SU-DHL-6 (cell line): Measurements from ENCODE around the gene BEND5.

Experiments
- H2AFZ ChIP-seq: fragments of 200-600 bp; sonication (generic); 2 replicates; pipeline ENCODE4 v1.6.1; 2014; ENCODE audit warnings: low read depth, mild to moderate bottlenecking, moderate library complexity, mixed read lengths, antibody characterized with exemption, low read length; ENCODE audit not compliant: severe bottlenecking
- H3F3A ChIP-seq: fragments of 200-600 bp; shearing (Covaris generic); 2 replicates; pipeline ENCODE4 v1.6.0; 2016; ENCODE audit warnings: antibody characterized with exemption, mild to moderate bottlenecking; ENCODE audit not compliant: insufficient read depth
- H3K27ac ChIP-seq: fragments of 200-600 bp; sonication (generic); 2 replicates; pipeline ENCODE4 v1.5.1; 2016; ENCODE audit warnings: low read depth, mild to moderate bottlenecking, low read length, moderate library complexity, mixed read lengths
- H3K27me3 ChIP-seq: fragments of 200-600 bp; sonication (generic), shearing (Covaris generic); 2 replicates; pipeline ENCODE4 v1.6.0; 2014; ENCODE audit warnings: mild to moderate bottlenecking, low read length
- H3K36me3 ChIP-seq: fragments of 200-600 bp; sonication (generic); 2 replicates; pipeline ENCODE4 v1.6.1; 2014; ENCODE audit warnings: mild to moderate bottlenecking, low read length, mixed read lengths
- H3K4me2 ChIP-seq: fragments of 300-600, 200-600 bp; shearing (Covaris generic), sonication (generic); 2 replicates; pipeline ENCODE4 v1.6.0; 2014; ENCODE audit warnings: low read length, low read depth, mild to moderate bottlenecking; ENCODE audit not compliant: poor library complexity, severe bottlenecking
- H3K4me3 ChIP-seq: fragments of 200-600 bp; sonication (generic); 2 replicates; pipeline ENCODE4 v1.5.1; 2014; ENCODE audit warnings: antibody characterized with exemption, low read length, mild to moderate bottlenecking, mixed read lengths; ENCODE audit not compliant: insufficient read depth, poor library complexity, severe bottlenecking
- H3K79me2 ChIP-seq: fragments of 200-600 bp; sonication (generic); 2 replicates; pipeline ENCODE4 v1.6.1; 2014; ENCODE audit warnings: mild to moderate bottlenecking, low read length, moderate library complexity; ENCODE audit not compliant: insufficient read depth
- H3K9ac ChIP-seq: fragments of 200-600 bp; sonication (generic); 2 replicates; pipeline ENCODE4 v1.7.0; 2014; ENCODE audit warnings: mild to moderate bottlenecking, low read length
- H3K9me2 ChIP-seq: fragments of 200-600 bp; sonication (generic); replicated peaks from 2 replicates; pipeline ENCODE4 v1.6.1; 2014; ENCODE audit warnings: low read length; ENCODE audit not compliant: insufficient read depth
- H3K9me3 ChIP-seq: fragments of 200-600 bp; sonication (generic); 2 replicates; pipeline ENCODE4 v1.6.1; 2014; ENCODE audit warnings: low read length, mixed read lengths; ENCODE audit not compliant: insufficient read depth
- H4K20me1 ChIP-seq: fragments of 200-600 bp; sonication (generic); 2 replicates; pipeline ENCODE4 v1.6.1; 2014; ENCODE audit warnings: low read depth, mild to moderate bottlenecking, antibody characterized with exemption, low read length, moderate library complexity, mixed read lengths
- CTCF ChIP-seq: fragments of 200-600 bp; sonication (generic); IDR thresholded peaks from one replicate; pipeline ENCODE4 v1.5.1; 2017; ENCODE audit warnings: antibody characterized with exemption, mild to moderate bottlenecking, low read length, moderate library complexity; ENCODE audit not compliant: insufficient read depth, poor library complexity, severe bottlenecking
- EZH2phosphoT487 ChIP-seq: fragments of 200-600 bp; sonication (generic), shearing (Covaris generic); conservative IDR thresholded peaks from 2 replicates; pipeline ENCODE4 v1.6.1; 2018; ENCODE audit warnings: mild to moderate bottlenecking, antibody characterized with exemption, low read length, moderate library complexity, mixed read lengths

The BEND5 gene

GRCh38 chr1:48679859-48680258 lies 96.8 kb downstream of the BEND5 start:
- no peak overlapping the region for H3K27ac ChIP-seq
- H3K9ac ChIP-seq: no peak overlapping the region
- no peaks in the 10 kb centered on the region for H4K20me1 ChIP-seq
- TF ChIP-seq CTCF (no peak), EZH2phosphoT487 (no peak)
- H3K4me2 ChIP-seq: no peak overlapping the region
- no peaks in the 10 kb centered on the region for H3F3A ChIP-seq
- H2AFZ ChIP-seq: no peak overlapping the region
- H3K27me3 ChIP-seq: no peaks in the 10 kb centered on the region
- no peaks in the 10 kb centered on the region for H3K36me3 ChIP-seq
- no peaks in the 10 kb centered on the region for H3K9me3 ChIP-seq
- H3K79me2 ChIP-seq: no peaks in the 10 kb centered on the region
- H3K4me3 ChIP-seq: no peak overlapping the region
- H3K9me2 ChIP-seq: no peaks in the 10 kb centered on the region

- H2AFZ ChIP-seq: no peak overlapping the region
- TF ChIP-seq CTCF (no peak), EZH2phosphoT487 (no peak)
- H4K20me1 ChIP-seq: no peaks in the 10 kb centered on the region
- no peak overlapping the region for H3K4me3 ChIP-seq
- H3K4me2 ChIP-seq: no peak overlapping the region
- no peaks in the 10 kb centered on the region for H3K36me3 ChIP-seq
- H3K27ac ChIP-seq: no peak overlapping the region
- no peak overlapping the region for H3K9ac ChIP-seq
- H3K27me3 ChIP-seq: no peaks in the 10 kb centered on the region
- no peaks in the 10 kb centered on the region for H3F3A ChIP-seq
- no peaks in the 10 kb centered on the region for H3K9me3 ChIP-seq
- H3K79me2 ChIP-seq: no peaks in the 10 kb centered on the region
- no peaks in the 10 kb centered on the region for H3K9me2 ChIP-seq
These were observed 97.8 kb downstream of the BEND5 start for GRCh38 chr1:48678710-48679505.
